Osteocyte (in vitro differentiated cells): ENCODE data around the gene CAVIN2. TPM values are rescaled to one million over a fixed set of nuclear protein-coding genes. Genes with fewer than 3 reads are reported as not detected.
A peak's percentile ranks its signal among the peaks of the same experiment; 100 is the strongest.

Source experiments
- DNase-seq: peaks from one replicate; pipeline ENCODE4 v3.0.0; 2021; ENCODE audit warnings: mixed read lengths; ENCODE audit not compliant: unreplicated experiment; ENCODE audit errors: extremely low spot score
- H3K27ac Mint-ChIP-seq: one replicate; pipeline ENCODE4 v1.8.0; 2021; ENCODE audit warnings: mild to moderate bottlenecking, mixed read lengths; ENCODE audit not compliant: unreplicated experiment
- H3K27me3 Mint-ChIP-seq: one replicate; pipeline ENCODE4 v1.8.0; 2021; ENCODE audit warnings: mixed read lengths; ENCODE audit not compliant: unreplicated experiment
- H3K36me3 Mint-ChIP-seq: one replicate; pipeline ENCODE4 v1.8.0; 2021; ENCODE audit warnings: mixed read lengths; ENCODE audit not compliant: unreplicated experiment
- H3K4me1 Mint-ChIP-seq: one replicate; pipeline ENCODE4 v1.8.0; 2021; ENCODE audit warnings: mixed read lengths; ENCODE audit not compliant: unreplicated experiment
- H3K4me3 Mint-ChIP-seq: one replicate; pipeline ENCODE4 v1.8.0; 2021; ENCODE audit warnings: mild to moderate bottlenecking, moderate library complexity, mixed read lengths; ENCODE audit not compliant: unreplicated experiment
- H3K9me3 Mint-ChIP-seq: one replicate; pipeline ENCODE4 v1.8.0; 2021; ENCODE audit warnings: mixed read lengths; ENCODE audit not compliant: unreplicated experiment
- total RNA-seq: library from RNA; stranded (reverse); gene quantifications from 2 replicates; pipeline ENCODE4 v1.2.1, GENCODE V29; 2021
- TF ChIP-seq, protein P1 (sequence below): fragments of 200-600 bp; sonication (generic); IDR thresholded peaks from 2 replicates; pipeline ENCODE4 v1.5.0; 2021; ENCODE audit warnings: antibody characterized with exemption, mild to moderate bottlenecking, moderate library complexity

Gene CAVIN2
- total RNA-seq, 1 donor from 2014 or later: 5.3 TPM

GRCh38 chr2:191885098-191885497 is 38.2 kb upstream of the CAVIN2 start:
- TF ChIP-seq, protein P1, sequence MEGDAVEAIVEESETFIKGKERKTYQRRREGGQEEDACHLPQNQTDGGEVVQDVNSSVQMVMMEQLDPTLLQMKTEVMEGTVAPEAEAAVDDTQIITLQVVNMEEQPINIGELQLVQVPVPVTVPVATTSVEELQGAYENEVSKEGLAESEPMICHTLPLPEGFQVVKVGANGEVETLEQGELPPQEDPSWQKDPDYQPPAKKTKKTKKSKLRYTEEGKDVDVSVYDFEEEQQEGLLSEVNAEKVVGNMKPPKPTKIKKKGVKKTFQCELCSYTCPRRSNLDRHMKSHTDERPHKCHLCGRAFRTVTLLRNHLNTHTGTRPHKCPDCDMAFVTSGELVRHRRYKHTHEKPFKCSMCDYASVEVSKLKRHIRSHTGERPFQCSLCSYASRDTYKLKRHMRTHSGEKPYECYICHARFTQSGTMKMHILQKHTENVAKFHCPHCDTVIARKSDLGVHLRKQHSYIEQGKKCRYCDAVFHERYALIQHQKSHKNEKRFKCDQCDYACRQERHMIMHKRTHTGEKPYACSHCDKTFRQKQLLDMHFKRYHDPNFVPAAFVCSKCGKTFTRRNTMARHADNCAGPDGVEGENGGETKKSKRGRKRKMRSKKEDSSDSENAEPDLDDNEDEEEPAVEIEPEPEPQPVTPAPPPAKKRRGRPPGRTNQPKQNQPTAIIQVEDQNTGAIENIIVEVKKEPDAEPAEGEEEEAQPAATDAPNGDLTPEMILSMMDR: no peak
- peaks cover 2% of the 10 kb centered on the region for H3K36me3 Mint-ChIP-seq
- DNase-seq: no peak
- no peak overlapping the region for H3K4me3 Mint-ChIP-seq
- peaks cover 3% of the 10 kb centered on the region for H3K9me3 Mint-ChIP-seq
- H3K27ac Mint-ChIP-seq: no peak overlapping the region
- no peaks in the 10 kb centered on the region for H3K27me3 Mint-ChIP-seq
- peaks cover 12% of the 10 kb centered on the region for H3K4me1 Mint-ChIP-seq

GRCh38 chr2:191881982-191882816 is 35.3 kb upstream of the CAVIN2 start:
- TF ChIP-seq, protein P1: no peak
- Mint-ChIP-seq H3K4me3 (no peak overlapping the region), H3K4me1 (peaks cover 33% of the 10 kb centered on the region), H3K9me3 (peaks cover 7% of the 10 kb centered on the region), H3K36me3 (peaks cover 2% of the 10 kb centered on the region), H3K27me3 (no peaks in the 10 kb centered on the region), H3K27ac (no peak overlapping the region)
- no peak for DNase-seq

GRCh38 chr2:191878548-191879279 is 31.8 kb upstream of the CAVIN2 start:
- Mint-ChIP-seq H3K4me1 (peaks cover 34% of the 10 kb centered on the region), H3K4me3 (no peak overlapping the region), H3K27ac (peak overlapping the region; percentile 61), H3K9me3 (peaks cover 7% of the 10 kb centered on the region), H3K27me3 (no peaks in the 10 kb centered on the region), H3K36me3 (peaks cover 4% of the 10 kb centered on the region)
- no peak for DNase-seq
- TF ChIP-seq, protein P1: no peak

DNA sequence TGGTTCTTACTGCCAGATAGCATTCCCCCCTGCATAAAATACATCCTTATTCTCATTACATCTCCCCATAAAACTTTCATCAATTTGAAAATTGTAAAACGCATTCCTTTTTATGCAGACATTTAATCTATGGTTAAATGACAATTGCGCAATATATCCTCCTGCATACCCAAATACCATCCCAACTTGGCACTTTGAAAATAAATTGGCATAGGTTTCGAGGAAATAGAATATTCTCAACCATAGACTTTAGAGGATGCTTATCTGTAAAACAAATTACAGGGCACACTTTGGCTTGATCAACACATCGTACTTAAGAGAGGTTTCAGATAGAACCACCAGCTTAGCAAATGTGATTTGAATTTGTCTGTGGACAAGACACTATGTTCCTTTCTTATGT is 31.0 kb upstream of the CAVIN2 start:
- Mint-ChIP-seq H3K9me3 (peaks cover 7% of the 10 kb centered on the region), H3K4me1 (peaks cover 33% of the 10 kb centered on the region), H3K27ac (no peak overlapping the region), H3K4me3 (no peak overlapping the region), H3K36me3 (peaks cover 4% of the 10 kb centered on the region), H3K27me3 (no peaks in the 10 kb centered on the region)
- no peak for DNase-seq
- TF ChIP-seq, protein P1: no peak

- Mint-ChIP-seq H3K4me3 (no peak overlapping the region), H3K27me3 (no peaks in the 10 kb centered on the region), H3K27ac (no peak overlapping the region), H3K36me3 (peaks cover 2% of the 10 kb centered on the region), H3K4me1 (peaks cover 25% of the 10 kb centered on the region), H3K9me3 (peaks cover 4% of the 10 kb centered on the region)
- TF ChIP-seq, protein P1: no peak
- DNase-seq: no peak
Measured at GRCh38 chr2:191875859-191876258, 29.0 kb upstream of the CAVIN2 start.
